Stimulated activated CD8-positive, alpha-beta memory T cell treated with anti-CD3 and anti-CD28 coated beads, Interleukin-4, amount 100 ng/mL, for 4 hours (primary cell): Measurements from ENCODE around the gene HOXB2.

Source experiments
- DNase-seq, 2 donors: peaks; one replicate each; pipeline ENCODE4 v3.0.0-alpha.2; 2020; ENCODE audit warnings: low read depth in 2 of 2, low spot score in 1 of 2

Gene HOXB2

GRCh38 chr17:48545022-48545375 is at the start of gene HOXB2:
Gene HOXB2, minus strand, starts transcription at chr17:48545109. Its CDS starts 198 bp downstream, at chr17:48544911.
- DNase-seq, result no peak

GRCh38 chr17:48593840-48594537 is 49.1 kb upstream of the HOXB2 start:
- peak in 1 of 2 donors; percentile 58 for DNase-seq

GRCh38 chr17:48593126-48593829 is 48.4 kb upstream of the HOXB2 start, which contains the start of gene HOXB5:
Gene HOXB5, minus strand, starts transcription at chr17:48593779. Its CDS starts 97 bp downstream, at chr17:48593682.
- no peak for DNase-seq

- DNase-seq, result no peak
Measured at GRCh38 chr17:48592577-48592976, 47.7 kb upstream of the HOXB2 start.

DNA sequence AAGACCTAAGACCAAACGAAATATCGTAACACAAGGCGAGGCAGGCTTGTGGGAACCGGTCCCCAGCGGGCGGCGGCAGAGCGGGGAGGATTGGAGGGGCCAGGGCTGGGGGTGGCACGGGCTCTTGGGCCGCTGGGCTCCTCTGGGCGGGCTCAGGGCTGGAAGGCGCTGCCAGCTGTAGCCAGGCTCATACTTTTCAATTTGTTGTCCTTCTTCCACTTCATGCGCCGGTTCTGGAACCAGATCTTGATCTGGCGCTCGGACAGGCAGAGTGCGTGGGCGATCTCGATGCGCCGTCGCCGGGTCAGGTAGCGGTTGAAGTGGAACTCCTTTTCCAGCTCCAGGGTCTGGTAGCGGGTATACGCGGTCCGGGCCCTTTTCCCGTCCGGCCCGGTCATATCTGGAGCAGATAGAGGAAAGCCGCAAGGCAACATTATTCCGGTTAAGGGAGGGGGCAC is 47.2 kb upstream of the HOXB2 start:
- no peak for DNase-seq

- DNase-seq, result no peak
Measured at GRCh38 chr17:48591255-48592056, 46.5 kb upstream of the HOXB2 start.

DNA sequence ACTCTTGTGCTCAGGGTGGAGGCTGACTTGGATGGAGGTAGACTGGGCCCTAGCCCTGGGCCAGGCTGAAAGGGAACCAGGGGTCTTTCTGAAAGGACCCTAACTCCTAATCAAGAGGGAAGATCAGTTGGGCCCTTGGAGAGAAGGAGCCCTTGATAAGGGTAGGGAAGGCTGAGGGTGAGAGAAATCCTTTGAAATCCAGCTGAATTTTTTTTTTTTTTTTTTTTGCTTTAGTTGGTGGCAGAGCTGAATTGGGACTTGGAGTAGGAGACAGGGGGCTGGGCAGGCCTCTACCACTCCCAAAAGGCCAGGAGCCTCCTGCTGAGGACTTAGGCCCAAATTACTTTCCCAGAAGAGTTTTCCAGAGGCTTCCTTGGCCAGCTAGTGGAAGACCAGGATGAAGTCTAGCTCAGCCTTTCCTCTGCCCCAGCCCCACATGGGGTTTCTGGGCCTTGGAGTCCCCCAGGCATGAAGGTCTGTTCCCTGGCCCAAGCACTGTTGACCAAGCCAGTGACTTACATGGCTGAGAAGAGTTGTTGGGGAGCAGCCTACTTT is 45.8 kb upstream of the HOXB2 start:
- DNase-seq, result no peak

DNA sequence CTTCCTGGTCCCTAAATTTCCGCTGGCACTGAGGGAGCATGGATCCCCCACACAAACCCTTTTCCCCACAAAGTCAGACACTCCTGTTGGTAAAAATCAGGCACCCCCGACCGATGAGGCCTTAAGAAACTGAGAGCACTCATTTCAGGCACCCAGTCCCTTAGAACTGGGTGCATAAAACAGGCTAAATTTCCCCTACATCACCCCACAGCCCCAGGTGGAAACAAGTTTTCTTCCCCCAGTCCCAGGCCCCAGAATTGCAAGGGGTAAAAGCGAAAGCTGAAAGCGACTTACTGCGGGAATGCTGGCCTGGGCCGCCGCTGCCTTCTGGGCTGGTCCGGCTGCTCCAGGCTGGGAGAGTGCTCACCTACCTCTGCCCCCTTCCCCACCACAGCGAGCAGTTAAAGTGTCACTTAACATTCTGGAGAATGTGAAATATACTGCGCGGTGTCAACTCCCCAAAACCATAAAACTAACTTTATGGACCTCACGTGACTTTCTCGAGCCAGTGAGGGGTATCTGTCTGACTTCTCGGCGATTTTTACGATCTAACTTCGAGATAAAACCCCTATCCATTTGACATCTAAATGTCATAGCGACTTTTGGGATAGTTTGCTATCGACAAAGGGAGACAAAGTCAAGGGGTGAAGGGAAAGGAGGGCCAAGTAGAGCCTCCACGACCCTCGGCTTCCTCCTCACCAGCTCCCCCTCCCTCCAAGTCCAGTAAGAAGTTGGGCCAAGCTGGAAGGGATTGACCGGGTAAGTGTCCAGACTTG is 45.1 kb upstream of the HOXB2 start, which contains the start of gene HOXB3:
Gene HOXB3 (minus strand): TSS at position 411 of the 776 bp plus-strand sequence. CDS start 37,767 bp downstream, outside the sequence.
- no peak for DNase-seq

GRCh38 chr17:48589060-48589830 is 44.3 kb upstream of the HOXB2 start:
- no peak for DNase-seq

DNA sequence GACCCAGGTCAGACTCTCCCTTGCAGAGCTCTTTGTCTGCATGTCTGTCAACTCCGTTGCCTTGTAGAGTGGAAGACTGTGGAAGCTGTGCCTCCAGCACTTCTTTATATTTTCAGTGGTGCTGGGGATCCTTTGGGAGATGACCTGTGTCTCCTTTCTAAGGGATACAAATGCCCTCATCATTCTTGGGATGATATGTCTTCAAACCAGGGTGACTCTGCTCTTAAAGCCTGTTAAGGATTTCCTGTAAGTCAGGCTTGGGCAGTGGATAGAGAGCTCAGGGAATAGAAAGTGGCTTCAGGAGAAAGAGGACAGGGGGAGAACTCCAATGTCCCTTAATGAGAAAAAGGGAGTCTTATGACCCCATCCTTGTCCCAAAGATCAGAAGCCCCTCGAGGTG is 43.6 kb upstream of the HOXB2 start:
- no peak for DNase-seq

DNA sequence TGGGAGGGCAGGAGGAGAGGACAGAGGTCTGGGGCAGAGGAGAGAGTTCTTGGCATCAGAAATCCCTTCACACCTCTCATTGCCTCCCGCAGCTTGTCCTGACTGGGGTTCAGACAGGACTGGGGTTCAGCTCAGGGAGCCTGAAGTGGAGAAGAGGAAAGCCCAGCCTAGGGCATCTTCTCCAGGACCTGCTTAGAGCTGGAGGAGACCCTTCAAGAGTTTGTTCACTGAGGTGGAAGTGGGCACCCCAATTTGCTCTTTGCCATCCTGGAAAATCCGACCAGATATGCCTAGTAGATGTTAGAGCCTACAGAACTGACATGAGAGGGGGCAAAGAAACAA is 43.1 kb upstream of the HOXB2 start:
- DNase-seq, result no peak

- no peak for DNase-seq
Measured at GRCh38 chr17:48587276-48588073, 42.6 kb upstream of the HOXB2 start.

GRCh38 chr17:48586355-48587258 is 41.7 kb upstream of the HOXB2 start:
- DNase-seq, result no peak

- no peak for DNase-seq
Measured at GRCh38 chr17:48584223-48584741, 39.4 kb upstream of the HOXB2 start.

DNA sequence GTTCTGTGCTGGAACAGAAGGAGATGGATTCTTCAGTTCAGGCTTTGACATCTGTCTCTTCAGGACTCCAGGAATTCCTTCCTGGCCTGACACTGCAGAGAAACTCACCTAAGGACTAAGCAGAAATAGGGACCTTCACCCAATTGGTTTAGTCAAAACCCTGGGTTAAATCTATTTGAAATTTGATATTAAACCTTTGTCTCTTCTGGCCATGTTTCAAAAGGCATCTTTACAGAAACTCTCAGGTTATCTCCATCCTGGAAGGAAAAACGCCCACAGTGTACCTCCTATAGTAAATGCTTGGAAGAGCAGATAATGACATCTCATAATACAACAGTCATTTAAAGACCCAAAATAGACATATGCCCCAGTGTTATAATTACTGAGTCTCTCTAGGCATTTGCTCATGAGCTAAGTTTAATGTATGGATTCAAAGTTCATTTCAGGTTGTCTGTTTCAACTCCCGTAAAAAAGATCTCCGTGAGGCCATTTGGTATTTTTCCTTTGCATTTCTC is 38.9 kb upstream of the HOXB2 start:
- no peak for DNase-seq

GRCh38 chr17:48582750-48583069 is 37.8 kb upstream of the HOXB2 start:
- DNase-seq, result no peak

GRCh38 chr17:48579760-48580554 is 35.0 kb upstream of the HOXB2 start:
- no peak for DNase-seq
